K562 (cell line): ENCODE data around the gene FBXO9. TPM values are rescaled to one million over a fixed set of nuclear protein-coding genes. Genes with fewer than 3 reads are reported as not detected.

Experiments used
- DIDO1 ChIP-seq: fragments of 450-650 bp; IDR thresholded peaks from 2 replicates; pipeline ENCODE4 v1.6.1; 2016; ENCODE audit warnings: low read depth, missing biosample characterization, missing genetic modification characterization
- FOS ChIP-seq: IDR thresholded peaks from 3 replicates; pipeline ENCODE4 v1.6.1; 2011; ENCODE audit not compliant: insufficient read length; ENCODE audit errors: extremely low read depth
- KDM1A ChIP-seq, 2 experiments: fragments of 450-650 bp; IDR thresholded peaks; 2 replicates each; pipeline ENCODE4 v1.6.1; 2016; ENCODE audit warnings: mild to moderate bottlenecking in 2 of 2
- KLF10 ChIP-seq: fragments of 250-450 bp; sonication (Bioruptor Pico); IDR thresholded peaks from 2 replicates; pipeline ENCODE4 v1.6.1; 2021; ENCODE audit warnings: matching md5 sums
- MXD1 ChIP-seq: fragments of 250-450 bp; sonication (Bioruptor Pico); IDR thresholded peaks from 2 replicates; pipeline ENCODE4 v1.8.0; 2021; ENCODE audit warnings: borderline replicate concordance, mild to moderate bottlenecking, moderate library complexity; ENCODE audit not compliant: poor library complexity, severe bottlenecking
- NR2C2 ChIP-seq, 2 experiments: fragments of 200-800 bp in 1 of 2; sonication (Bioruptor generic) in 1 of 2; sonication (generic) in 1 of 2; formaldehyde crosslinking in 1 of 2; IDR thresholded peaks; 2 replicates each; pipeline versions ENCODE4 v1.6.1 to v1.8.0; 2016 to 2022; ENCODE audit warnings: mild to moderate bottlenecking in 1 of 2, missing compliant biosample characterization in 1 of 2, missing genetic modification characterization in 1 of 2, missing genetic modification reagents in 1 of 2
- RFX1 ChIP-seq: fragments of 450-650 bp; IDR thresholded peaks from 2 replicates; pipeline ENCODE4 v1.6.1; 2016; ENCODE audit warnings: mild to moderate bottlenecking, moderate library complexity
- SP2 ChIP-seq: IDR thresholded peaks from 2 replicates; pipeline ENCODE4 v1.6.1; 2011; ENCODE audit warnings: mild to moderate bottlenecking, low read depth, low read length, moderate library complexity; ENCODE audit not compliant: poor library complexity, severe bottlenecking; ENCODE audit errors: extremely low read depth
- SRF ChIP-seq, 2 experiments: fragments of 250-450, 450-650 bp in 1 of 2; sonication (Bioruptor Pico) in 1 of 2; sonication (generic) in 1 of 2; formaldehyde crosslinking; IDR thresholded peaks; 2 replicates each; pipeline versions ENCODE4 v1.5.0 to v1.5.1; 2020 to 2022; ENCODE audit warnings: mild to moderate bottlenecking in 1 of 2, missing genetic modification reagents in 1 of 2
- TBP ChIP-seq: optimal IDR thresholded peaks from 2 replicates; pipeline ENCODE3; 2011; ENCODE audit warnings: low read depth, low read length, improper control_type of control experiment
- ZFP91 ChIP-seq: sonication (generic); formaldehyde crosslinking; IDR thresholded peaks from 2 replicates; pipeline ENCODE4 v1.8.0; 2022; ENCODE audit warnings: mild to moderate bottlenecking, missing genetic modification reagents
- ZNF263 ChIP-seq: sonication (generic); formaldehyde crosslinking; IDR thresholded peaks from 2 replicates; pipeline ENCODE4 v1.8.0; 2022; ENCODE audit warnings: mild to moderate bottlenecking, missing genetic modification reagents, borderline replicate concordance
- ZNF766 ChIP-seq: fragments of 200-800 bp; sonication (Bioruptor generic); conservative IDR thresholded peaks from 2 replicates; pipeline ENCODE4 v1.6.1; 2016; ENCODE audit warnings: missing genetic modification characterization, missing compliant biosample characterization
- polyA plus RNA-seq, 8 experiments: library from polyadenylated mRNA; depleted of rRNA in 4 of 8; stranded (reverse) in 5 of 8; unstranded in 3 of 8; fragments of >200 nt; fragmentation: Nextera tagmentation in 2 of 8; fragmentation: Illumina TruSeq in 1 of 8; extraction: Ambion mirVana in 2 of 8; extraction: Trizol in 1 of 8; gene quantifications; 2 replicates each; pipeline versions ENCODE4 v1.2.1 to v1.2.3, GENCODE V29; 2011 to 2014; ENCODE audit warnings: inconsistent platforms in 1 of 8, missing spikeins in 1 of 8
- total RNA-seq, 7 experiments: library from RNA; depleted of rRNA in 6 of 7; stranded (reverse); fragments of >200 nt in 6 of 7; fragmentation: Illumina TruSeq in 2 of 7; extraction: Trizol in 2 of 7; gene quantifications; 2 replicates each; pipeline versions ENCODE4 v1.2.1 to v1.2.3, GENCODE V29; 2011 to 2021; ENCODE audit warnings: low replicate concordance in 1 of 7
- TF ChIP-seq, protein P1 (sequence below), 2 experiments: fragments of 450-650 bp in 1 of 2; sonication (generic) in 1 of 2; formaldehyde crosslinking in 1 of 2; IDR thresholded peaks; 2 replicates each; pipeline versions ENCODE4 v1.7.1 to v1.9.0; 2016 to 2022; ENCODE audit warnings: inconsistent platforms in 1 of 2, mild to moderate bottlenecking in 1 of 2, missing genetic modification reagents in 1 of 2

FBXO9 gene
- total and polyA plus RNA-seq, 9 of the 15 experiments (the other 6 are each of a cell fraction or from before 2014, with no cell fraction given) = 10.1 to 85.3 (median 51.4) TPM

GRCh38 chr6:53064726-53065265 lies 408 bp upstream of the FBXO9 start (continued):
- TF ChIP-seq ZNF263 (CRISPR knock-in tag) (0 out of 2 replicates have a peak, but pooled peaks have one; percentile 9), KDM1A (IDR thresholded peaks at IDR 0.05) (no peak), SRF (CRISPR knock-in tag; IDR thresholded peaks at IDR 0.05) (peak in 1 of 2 experiments; percentile 69; a peak in 2 of 4 replicates), ZNF766 (peak; percentile 80), MXD1 (CRISPR knock-in tag) (no peak), RFX1 (peak; percentile 64), DIDO1 (tag) (0 out of 2 replicates have a peak, but pooled peaks have one; percentile 45), SP2 (no peak), FOS (no peak), KLF10 (no peak), ZFP91 (CRISPR knock-in tag) (peak; percentile 86), TBP (peak; percentile 72), NR2C2 (CRISPR knock-in tag; IDR thresholded peaks at IDR 0.05) (no peak), NR2C2 (tag; IDR thresholded peaks at IDR 0.05) (peak; percentile 87)
- TF ChIP-seq, protein P1, sequence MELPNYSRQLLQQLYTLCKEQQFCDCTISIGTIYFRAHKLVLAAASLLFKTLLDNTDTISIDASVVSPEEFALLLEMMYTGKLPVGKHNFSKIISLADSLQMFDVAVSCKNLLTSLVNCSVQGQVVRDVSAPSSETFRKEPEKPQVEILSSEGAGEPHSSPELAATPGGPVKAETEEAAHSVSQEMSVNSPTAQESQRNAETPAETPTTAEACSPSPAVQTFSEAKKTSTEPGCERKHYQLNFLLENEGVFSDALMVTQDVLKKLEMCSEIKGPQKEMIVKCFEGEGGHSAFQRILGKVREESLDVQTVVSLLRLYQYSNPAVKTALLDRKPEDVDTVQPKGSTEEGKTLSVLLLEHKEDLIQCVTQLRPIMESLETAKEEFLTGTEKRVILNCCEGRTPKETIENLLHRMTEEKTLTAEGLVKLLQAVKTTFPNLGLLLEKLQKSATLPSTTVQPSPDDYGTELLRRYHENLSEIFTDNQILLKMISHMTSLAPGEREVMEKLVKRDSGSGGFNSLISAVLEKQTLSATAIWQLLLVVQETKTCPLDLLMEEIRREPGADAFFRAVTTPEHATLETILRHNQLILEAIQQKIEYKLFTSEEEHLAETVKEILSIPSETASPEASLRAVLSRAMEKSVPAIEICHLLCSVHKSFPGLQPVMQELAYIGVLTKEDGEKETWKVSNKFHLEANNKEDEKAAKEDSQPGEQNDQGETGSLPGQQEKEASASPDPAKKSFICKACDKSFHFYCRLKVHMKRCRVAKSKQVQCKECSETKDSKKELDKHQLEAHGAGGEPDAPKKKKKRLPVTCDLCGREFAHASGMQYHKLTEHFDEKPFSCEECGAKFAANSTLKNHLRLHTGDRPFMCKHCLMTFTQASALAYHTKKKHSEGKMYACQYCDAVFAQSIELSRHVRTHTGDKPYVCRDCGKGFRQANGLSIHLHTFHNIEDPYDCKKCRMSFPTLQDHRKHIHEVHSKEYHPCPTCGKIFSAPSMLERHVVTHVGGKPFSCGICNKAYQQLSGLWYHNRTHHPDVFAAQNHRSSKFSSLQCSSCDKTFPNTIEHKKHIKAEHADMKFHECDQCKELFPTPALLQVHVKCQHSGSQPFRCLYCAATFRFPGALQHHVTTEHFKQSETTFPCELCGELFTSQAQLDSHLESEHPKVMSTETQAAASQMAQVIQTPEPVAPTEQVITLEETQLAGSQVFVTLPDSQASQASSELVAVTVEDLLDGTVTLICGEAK (IDR thresholded peaks at IDR 0.05) = peak; percentile 57
- TF ChIP-seq, protein P1 (CRISPR knock-in tag; IDR thresholded peaks at IDR 0.05) = no peak
